Activated gamma-delta T cell treated with Interleukin-2 at 50 U/mL for 16 hours (primary cell): ENCODE measurements around the gene SNAPC2.
A peak's percentile ranks its signal among the peaks of the same experiment; 100 is the strongest.
"Not testable (repeated sequence)": the region's sequence is repeated elsewhere in the genome, so short reads cannot be mapped to it uniquely, and the experiment has no call there.

Experiments used
- DNase-seq: peaks from one replicate; pipeline ENCODE4 v3.0.0-alpha.2; 2020

Gene SNAPC2

DNA sequence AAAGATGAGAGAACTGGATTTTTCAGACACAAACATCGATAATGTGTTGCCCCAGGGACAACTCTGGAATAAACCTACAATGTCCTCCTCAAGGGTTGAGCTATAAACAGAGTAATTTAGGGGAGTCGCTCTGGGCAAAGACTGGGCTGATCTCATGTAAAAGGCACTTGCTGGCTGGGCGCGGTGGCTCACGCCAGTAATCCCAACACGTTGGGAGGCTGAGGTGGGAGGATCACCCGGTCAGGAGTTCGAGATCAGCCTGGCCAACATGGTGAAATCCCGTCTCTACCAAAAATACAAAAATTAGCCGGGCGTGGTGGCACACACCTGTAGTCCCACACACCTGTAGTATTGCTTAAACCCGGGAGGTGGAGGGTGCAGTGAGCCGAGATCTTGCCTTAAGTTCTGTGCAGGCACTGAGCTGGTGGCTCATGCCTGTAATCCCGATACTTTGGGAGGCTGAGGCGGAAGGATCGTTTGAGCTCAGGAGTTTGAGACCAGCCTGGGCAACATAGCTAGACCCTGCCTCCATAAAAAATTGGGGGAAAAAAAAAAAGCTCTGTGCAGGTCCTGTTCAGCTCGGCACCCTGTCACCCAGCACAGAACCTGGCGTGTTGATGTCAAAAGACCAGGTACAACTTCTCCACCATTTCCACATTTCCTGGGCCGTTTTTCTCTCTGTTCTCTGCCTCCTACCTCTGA, 21.9 kb downstream of the SNAPC2 start:
- no peak for DNase-seq

DNA sequence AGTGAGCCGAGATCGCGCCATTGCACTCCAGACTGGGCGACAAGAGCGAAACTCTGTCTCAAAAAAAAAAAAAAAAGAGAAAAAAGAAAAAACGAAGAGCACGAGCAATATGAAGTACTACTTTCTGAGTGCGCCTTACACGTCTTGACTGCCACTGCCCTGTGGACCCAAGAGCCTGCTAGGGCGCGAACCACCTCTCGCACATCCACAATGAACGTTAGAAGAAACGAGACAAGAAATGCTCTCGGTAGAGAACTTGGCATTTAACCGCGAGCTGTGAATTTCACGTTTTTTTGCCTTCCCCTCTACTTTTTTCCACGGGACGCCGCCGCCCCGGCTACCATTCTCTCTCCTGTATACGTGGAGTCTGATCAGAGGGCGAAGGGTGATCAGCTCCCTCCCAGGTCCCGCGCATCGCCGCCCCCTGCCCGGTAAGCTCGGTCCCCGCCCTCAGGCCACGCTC, 22.9 kb downstream of the SNAPC2 start:
- no peak for DNase-seq

- DNase-seq, result peak; percentile 98
Observed at GRCh38 chr19:7943444-7944176, 23.5 kb downstream of the SNAPC2 start, which contains the start of gene TIMM44. TSS of gene TIMM44 (minus strand) at chr19:7943666. CDS start at chr19:7943651, 15 bp downstream.

DNA sequence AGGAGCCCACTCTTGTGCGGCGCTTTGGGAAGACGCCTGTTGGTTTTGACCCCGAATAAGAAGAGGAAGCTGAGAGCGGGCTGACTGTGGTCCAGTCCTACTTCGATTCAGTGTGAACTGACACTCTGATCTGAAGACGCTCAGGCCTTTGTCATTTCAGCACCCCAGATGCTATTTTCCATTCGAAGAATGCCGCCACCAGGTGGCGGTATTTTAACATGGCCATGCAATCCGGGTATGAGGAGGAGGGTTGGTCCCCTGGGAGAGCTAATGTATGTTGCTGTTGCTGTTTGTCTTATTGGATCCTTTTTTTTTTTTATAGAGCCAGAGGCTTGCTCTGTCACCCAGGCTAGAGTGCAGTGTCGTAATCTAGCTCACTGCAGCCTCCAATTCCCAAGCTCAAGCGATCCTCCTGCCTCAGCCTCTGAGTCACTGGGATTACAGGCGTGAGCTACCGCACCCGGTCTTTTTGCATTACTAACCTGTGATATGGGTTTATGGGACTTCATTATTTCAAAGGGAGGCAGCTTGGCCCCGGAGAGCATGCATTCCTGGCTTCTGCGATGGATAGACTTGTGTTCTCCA, 24.1 kb downstream of the SNAPC2 start:
- peak; percentile 86 for DNase-seq

DNA sequence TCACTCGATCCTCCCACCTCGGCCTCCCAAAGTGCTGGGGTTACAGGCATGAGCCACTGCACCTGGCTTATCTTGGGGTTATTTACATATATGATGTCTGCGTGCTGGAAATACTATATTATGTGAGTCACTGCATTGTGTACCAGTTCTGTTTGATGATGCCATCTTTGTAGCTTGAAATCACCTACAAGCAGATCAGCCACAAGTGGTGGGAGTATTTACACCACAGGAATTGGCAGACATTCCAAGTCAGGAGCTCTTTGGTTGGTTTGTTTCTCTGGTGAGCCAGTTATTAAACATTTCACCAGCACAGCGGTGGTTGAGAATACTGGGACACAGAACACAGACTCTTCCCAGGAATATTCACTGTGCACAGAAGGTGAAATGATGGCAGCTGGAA, 27.8 kb downstream of the SNAPC2 start:
- no peak for DNase-seq

GRCh38 chr19:7953060-7953459, 32.9 kb downstream of the SNAPC2 start:
- no peak for DNase-seq

DNA sequence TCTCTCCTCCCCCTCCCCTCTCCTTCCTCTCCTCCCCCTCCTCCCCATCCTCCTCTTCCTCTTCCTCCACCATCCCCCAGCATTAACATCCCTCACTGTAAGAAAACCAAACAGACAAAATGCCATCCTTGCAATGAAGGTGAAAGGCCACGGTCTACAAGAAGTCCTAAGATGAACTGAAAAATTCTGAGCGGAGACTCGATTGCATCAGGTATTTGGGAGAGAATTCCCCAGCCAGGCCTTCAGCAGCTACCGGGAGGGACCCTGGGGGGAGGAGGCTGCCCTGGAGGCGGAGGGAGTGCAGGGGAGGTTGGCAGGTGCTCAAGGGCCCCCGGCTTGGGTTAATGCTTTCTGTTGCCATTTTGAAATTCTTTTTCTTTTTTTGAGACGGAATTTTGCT, 33.4 kb downstream of the SNAPC2 start:
- no peak for DNase-seq

- DNase-seq, result no peak
Observed at GRCh38 chr19:7955696-7956095, 35.6 kb downstream of the SNAPC2 start.

DNA sequence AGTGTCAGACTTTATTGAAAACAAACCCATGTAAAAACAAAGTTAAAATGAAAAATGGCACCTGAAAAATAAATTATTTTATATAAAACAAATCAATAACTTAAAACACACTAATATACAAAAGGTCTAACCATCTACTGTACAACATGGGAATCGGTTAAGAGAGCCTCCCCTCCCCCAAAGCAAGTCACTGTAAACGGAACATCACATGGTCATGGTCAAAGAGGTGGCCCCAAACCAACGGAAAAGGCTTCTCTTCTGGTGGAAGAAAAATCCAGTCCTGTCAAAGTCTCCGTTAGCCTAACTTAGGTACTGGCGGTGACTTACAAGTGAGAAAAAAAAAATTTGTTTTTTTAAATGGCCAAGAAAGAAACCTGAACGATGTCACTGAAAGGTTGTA, 39.1 kb downstream of the SNAPC2 start:
- no peak for DNase-seq

DNA sequence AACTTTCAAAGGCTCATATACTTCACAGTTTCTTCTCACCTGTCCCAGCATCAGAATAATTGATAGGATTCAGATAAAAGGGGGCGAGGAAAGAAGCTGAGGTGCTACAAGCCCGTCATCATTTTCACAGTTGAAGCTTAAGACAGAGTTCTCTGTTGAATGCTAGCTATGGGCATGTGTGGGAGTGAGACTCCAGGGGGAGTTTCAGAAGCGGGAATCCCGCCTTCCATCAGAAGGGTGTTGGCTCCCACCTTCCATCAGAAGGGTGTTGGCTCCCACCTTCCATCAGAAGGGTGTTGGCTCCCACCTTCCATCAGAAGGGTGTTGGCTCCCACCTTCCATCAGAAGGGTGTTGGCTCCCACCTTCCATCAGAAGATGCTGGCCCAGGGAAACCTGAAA, 40.9 kb downstream of the SNAPC2 start:
- not testable (repeated sequence) for DNase-seq

DNA sequence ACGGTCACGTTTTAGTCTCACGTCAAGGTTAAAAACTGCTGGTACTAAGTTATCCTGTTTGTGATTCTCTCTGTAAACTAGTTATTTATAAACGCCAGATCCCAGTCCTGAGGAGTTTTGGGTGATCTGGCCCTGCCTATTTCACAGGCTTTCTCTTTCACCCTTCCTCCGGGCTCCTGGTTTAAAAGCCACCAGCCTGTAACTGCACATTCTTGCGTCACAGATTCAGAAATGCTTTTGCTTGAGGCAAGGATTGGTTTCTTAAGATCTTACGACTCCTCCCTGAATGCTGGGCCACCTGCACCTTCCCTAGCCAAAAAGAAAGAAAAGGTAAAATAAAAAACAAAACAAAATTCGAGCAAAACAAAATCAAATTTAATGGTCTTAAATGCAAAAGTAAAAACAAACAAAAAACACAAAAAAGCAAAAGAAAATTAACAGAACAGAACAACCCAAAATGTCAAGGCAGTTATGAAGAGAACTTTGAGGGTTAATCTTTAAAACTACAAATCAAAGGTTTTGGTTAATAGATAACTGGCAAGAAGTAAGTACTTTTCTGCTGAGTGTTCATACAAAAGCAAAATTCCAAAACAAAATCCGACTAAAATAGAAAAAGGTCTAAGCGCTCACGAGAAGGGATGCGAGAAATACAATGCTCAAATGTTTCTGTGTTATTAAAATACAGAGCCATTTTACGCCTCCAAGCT, 41.9 kb downstream of the SNAPC2 start:
- DNase-seq, result no peak

- DNase-seq, result no peak
Observed at GRCh38 chr19:7962644-7963268, 42.6 kb downstream of the SNAPC2 start.

- DNase-seq, result no peak
Observed at GRCh38 chr19:7963566-7963965, 43.4 kb downstream of the SNAPC2 start.

DNA sequence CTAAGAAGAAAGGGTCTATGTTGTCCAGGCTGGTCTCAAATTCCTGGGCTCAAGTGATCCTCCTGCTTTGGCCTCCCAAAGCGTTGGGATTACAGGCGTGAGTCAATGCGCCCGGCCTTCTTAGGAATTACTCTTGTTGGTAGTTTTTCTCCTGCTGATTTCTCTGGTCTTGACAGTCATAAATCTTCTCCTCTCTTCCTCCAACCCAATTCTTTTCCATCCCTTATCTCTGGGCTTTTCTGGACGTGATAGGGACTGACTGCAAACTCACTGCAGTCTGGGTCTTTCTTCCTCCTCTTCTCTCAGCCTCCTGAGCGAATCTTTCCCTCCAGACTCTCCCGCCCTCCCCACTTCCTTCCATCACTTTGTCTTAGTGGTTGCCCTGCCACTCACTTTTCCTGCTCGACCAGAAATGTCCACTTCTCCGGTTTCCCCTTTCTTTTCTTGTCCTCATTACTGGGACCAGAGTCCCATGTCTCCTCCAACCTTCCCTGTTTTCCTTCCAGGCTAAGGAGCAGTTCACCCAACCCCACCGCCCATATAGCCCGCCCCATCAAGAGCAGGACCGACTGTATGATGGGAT, 45.2 kb downstream of the SNAPC2 start:
- no peak for DNase-seq

DNA sequence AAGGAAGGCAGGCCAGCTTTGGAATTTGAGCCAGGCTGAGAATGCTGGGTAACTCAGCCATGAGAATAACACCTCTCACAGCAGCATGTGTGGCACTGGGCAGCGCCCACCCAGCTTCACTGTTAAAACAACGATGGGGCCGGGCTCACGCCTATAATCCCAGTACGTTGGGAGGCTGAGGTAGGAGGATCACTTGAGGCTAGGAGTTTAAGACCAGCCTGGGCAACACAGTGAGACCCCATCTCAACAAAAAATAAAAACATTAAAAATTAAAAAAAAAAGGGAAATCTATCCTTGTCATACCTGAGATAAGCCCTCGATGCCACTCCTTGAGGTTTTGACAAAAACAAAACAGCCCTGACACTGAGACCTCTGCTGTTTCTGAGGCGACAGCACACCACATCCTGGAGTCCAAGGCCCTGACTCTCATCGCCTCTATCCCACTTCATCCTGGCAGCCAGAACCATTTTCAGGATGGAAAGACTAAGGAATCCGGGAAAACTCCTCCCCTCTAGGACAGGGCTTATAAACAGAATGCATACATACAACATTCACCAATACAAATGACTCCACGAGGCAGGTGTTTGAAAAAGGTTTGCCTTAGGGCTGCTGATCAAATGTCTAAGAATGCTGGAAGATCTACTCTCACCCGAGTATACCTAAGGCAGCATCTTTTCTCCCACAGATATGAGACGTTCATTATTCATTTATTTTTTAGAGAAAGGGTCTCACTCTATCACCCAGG, 46.0 kb downstream of the SNAPC2 start:
- no peak for DNase-seq

- DNase-seq, result no peak
Observed at GRCh38 chr19:7968008-7968795, 48.1 kb downstream of the SNAPC2 start.

DNA sequence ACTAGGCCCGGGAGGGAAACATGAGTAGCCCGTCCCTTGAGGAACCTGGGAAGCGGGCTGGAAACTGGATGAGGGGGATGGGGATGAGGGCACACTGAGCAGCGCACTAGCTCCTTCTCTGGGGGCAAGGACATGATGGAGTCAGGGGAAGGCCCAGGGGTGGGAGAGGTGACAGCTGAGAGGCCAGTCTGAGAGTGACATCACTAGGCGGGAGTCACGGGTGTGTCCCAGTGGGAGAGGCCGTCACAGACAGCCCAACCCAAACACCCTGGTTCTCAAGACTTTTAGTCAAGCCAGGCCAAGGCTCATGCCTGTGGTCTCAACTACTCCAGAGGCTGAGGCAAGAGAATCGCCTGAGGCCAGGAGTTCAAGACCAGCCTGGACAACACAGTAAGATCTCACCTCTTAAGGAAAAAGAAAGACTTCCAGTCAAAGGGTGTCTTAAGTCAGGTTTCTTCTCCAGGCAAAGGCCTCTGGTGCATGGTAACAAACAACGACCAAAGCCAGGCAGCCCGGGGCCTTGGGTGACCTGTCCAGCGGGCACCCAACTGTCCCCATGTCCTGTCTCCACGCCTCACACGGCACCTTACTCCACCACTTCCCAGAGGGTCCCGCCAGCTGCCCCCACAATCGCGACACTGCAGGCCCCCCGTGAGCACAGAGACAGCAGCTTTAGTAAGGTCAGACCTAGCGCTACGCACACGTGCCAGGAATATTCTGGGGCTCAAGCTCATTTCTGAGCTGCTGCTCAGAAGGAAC, 48.8 kb downstream of the SNAPC2 start:
- DNase-seq, result no peak

DNA sequence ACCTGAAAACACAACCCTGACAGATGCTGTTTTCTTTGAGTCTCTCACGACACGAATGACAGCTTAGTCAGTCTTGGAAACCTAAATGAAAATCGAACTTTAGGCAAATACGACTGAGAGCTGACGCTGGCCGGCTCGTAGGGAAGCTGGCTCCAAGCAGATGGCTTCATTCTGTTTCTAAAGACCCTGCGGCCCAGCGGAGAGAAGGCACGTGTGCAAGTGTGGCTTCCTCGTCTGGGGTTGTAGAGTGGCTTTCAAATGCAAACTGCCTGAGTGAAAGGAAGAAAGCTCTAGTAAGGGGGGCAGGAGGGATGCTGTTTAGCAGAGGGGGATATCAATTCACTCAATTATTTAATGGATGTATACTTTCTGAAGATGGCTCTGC, 49.4 kb downstream of the SNAPC2 start:
- no peak for DNase-seq

- DNase-seq, result no peak
Observed at GRCh38 chr19:7970716-7971448, 50.7 kb downstream of the SNAPC2 start.
